WTC11 (cell line): ENCODE measurements around the gene TRAF3IP1. TPM values are rescaled to one million over a fixed set of nuclear protein-coding genes. Genes with fewer than 3 reads are reported as not detected.

Source experiments
- CREB1 ChIP-seq: sonication (generic); formaldehyde crosslinking; IDR thresholded peaks from 2 replicates; pipeline ENCODE4 v1.8.0; 2023; ENCODE audit warnings: mild to moderate bottlenecking, missing genetic modification reagents
- NFYB ChIP-seq: sonication (generic); formaldehyde crosslinking; conservative IDR thresholded peaks from 2 replicates; pipeline ENCODE4 v1.8.0; 2022; ENCODE audit warnings: low read depth, missing genetic modification reagents
- NR2C2 ChIP-seq: sonication (generic); formaldehyde crosslinking; IDR thresholded peaks from 2 replicates; pipeline ENCODE4 v1.8.0; 2022; ENCODE audit warnings: mild to moderate bottlenecking, missing genetic modification reagents
- OVOL2 ChIP-seq: fragments of 250-450 bp; sonication (Bioruptor Pico); IDR thresholded peaks from 2 replicates; pipeline ENCODE4 v1.9.0; 2021; ENCODE audit warnings: mild to moderate bottlenecking, borderline replicate concordance
- TP53 ChIP-seq: sonication (generic); formaldehyde crosslinking; IDR thresholded peaks from 2 replicates; pipeline ENCODE4 v1.8.1; 2023; ENCODE audit warnings: mild to moderate bottlenecking, missing genetic modification reagents
- ZBTB21 ChIP-seq: sonication (generic); formaldehyde crosslinking; IDR thresholded peaks from 2 replicates; pipeline ENCODE4 v1.8.1; 2023; ENCODE audit warnings: mild to moderate bottlenecking, missing genetic modification reagents, borderline replicate concordance
- ZNF138 ChIP-seq: sonication (generic); formaldehyde crosslinking; conservative IDR thresholded peaks from 2 replicates; pipeline ENCODE4 v1.8.1; 2022; ENCODE audit warnings: mild to moderate bottlenecking, moderate library complexity, missing genetic modification reagents
- total RNA-seq: library from RNA; stranded (reverse); gene quantifications from 3 replicates; pipeline ENCODE4 v1.2.3, GENCODE V29; 2021
- TF ChIP-seq, protein P1 (sequence below): fragments of 250-450 bp; sonication (Bioruptor Pico); conservative IDR thresholded peaks from 2 replicates; pipeline ENCODE4 v1.9.0; 2021; ENCODE audit warnings: mild to moderate bottlenecking
- TF ChIP-seq, protein P2 (sequence below): sonication (generic); formaldehyde crosslinking; IDR thresholded peaks from 2 replicates; pipeline ENCODE4 v1.8.1; 2022; ENCODE audit warnings: mild to moderate bottlenecking, moderate library complexity, missing genetic modification reagents
- TF ChIP-seq, protein P3 (sequence below): sonication (generic); formaldehyde crosslinking; IDR thresholded peaks from 2 replicates; pipeline ENCODE4 v1.8.1; 2022; ENCODE audit warnings: low read depth, mild to moderate bottlenecking, moderate library complexity, missing genetic modification reagents, borderline replicate concordance
- TF ChIP-seq, protein P4 (sequence below): sonication (generic); formaldehyde crosslinking; IDR thresholded peaks from 2 replicates; pipeline ENCODE4 v1.8.0; 2022; ENCODE audit warnings: mild to moderate bottlenecking, missing genetic modification reagents
- TF ChIP-seq, protein P5 (sequence below): fragments of 250-450 bp; sonication (Bioruptor Pico); IDR thresholded peaks from 2 replicates; pipeline ENCODE4 v1.9.0; 2021; ENCODE audit warnings: mild to moderate bottlenecking
- TF ChIP-seq, protein P6 (sequence below): sonication (generic); formaldehyde crosslinking; IDR thresholded peaks from 2 replicates; pipeline ENCODE4 v1.8.0; 2023; ENCODE audit warnings: mild to moderate bottlenecking, missing genetic modification reagents
- TF ChIP-seq, protein P7 (sequence below): sonication (generic); formaldehyde crosslinking; IDR thresholded peaks from 2 replicates; pipeline ENCODE4 v1.8.0; 2022; ENCODE audit warnings: mild to moderate bottlenecking, missing genetic modification reagents
- TF ChIP-seq, protein P8 (sequence below): sonication (generic); formaldehyde crosslinking; IDR thresholded peaks from 2 replicates; pipeline ENCODE4 v1.8.1; 2023; ENCODE audit warnings: mild to moderate bottlenecking, missing genetic modification reagents, borderline replicate concordance
- TF ChIP-seq, protein P9 (sequence below): sonication (generic); formaldehyde crosslinking; IDR thresholded peaks from 2 replicates; pipeline ENCODE4 v1.8.0; 2022; ENCODE audit warnings: mild to moderate bottlenecking, missing genetic modification reagents

Gene TRAF3IP1
- total RNA-seq, 1 experiment from 2014 or later = 18.7 TPM

DNA sequence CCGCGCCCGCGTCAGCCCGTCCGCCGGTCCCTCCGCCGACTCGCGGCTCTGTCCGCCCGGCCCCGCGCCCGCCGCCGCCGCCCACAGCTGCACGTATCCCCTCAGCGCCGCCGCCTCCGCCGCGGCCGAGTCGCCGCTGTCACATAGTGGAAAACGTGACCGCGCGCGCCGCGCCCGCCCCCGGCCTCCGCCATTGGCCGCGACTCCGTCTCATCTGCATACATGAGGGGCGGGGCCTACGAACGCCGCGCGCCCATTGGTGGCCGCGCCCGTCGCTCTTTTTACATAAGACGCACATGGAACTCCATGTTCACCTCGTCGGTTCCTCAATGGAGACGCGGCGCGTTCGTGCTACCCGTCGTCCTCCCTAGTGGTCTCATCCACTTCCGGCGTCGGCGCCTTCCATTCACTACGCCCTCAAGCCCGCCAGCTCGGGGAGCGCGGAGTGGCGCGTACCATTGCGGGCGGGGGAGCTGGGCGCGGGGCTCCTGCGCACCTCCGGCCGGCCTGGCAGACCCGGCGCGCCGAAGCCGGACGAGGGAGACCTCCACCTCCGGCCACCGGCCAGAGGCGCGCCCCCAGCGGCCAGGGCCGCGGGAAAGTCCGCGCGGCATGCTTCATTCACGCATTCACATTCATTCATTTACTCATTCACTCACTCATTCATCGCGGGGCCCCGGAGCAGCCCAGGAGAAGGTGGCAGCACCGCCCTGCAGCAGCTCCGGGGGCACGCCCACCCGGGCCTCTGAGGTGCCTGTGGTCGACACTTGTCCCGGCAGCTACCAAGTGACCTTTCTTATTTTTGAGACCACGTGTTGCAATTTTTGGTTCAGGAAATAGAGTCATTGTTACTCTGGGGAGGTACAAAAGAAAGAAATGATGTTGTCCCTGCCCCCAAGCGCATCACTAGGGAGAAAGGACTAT lies 31.4 kb upstream of the TRAF3IP1 start (continued):
- TF ChIP-seq, protein P1, sequence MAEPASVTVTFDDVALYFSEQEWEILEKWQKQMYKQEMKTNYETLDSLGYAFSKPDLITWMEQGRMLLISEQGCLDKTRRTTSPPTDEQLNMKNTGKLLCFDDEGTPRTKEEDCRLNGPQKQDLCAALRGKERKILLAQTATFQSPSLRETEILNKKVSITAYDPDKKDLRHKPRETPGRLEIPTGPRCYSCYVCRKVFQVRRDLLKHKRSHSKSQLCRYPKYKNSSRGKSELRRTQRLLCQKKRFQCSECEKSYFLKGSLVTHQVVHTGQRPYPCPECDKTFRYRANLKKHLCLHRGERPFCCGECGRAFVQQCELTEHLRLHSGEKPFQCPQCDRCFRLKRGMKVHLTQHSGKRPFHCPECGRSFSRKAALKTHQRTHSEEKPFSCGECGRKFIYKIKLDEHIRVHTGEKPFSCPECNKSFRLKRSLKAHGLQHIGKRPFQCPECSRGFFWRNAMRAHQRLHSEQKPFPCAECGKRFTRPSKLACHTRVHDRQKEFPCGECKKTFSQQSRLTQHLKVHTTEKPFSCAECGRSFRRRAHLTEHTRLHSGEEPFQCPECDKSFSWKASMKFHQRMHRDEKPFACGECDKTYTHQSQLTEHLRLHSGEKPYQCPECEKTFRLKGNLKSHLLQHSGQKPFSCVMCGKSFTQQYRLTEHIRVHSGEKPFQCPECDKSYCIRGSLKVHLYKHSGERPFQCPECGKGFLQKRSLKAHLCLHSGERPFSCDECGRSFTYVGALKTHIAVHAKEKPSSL (CRISPR knock-in tag) = no peak
- TF ChIP-seq, protein P2, sequence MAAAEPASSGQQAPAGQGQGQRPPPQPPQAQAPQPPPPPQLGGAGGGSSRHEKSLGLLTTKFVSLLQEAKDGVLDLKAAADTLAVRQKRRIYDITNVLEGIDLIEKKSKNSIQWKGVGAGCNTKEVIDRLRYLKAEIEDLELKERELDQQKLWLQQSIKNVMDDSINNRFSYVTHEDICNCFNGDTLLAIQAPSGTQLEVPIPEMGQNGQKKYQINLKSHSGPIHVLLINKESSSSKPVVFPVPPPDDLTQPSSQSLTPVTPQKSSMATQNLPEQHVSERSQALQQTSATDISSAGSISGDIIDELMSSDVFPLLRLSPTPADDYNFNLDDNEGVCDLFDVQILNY (CRISPR knock-in tag) = peak; percentile 90
- TF ChIP-seq NFYB (CRISPR knock-in tag) = peak; percentile 95
- TF ChIP-seq, protein P3, sequence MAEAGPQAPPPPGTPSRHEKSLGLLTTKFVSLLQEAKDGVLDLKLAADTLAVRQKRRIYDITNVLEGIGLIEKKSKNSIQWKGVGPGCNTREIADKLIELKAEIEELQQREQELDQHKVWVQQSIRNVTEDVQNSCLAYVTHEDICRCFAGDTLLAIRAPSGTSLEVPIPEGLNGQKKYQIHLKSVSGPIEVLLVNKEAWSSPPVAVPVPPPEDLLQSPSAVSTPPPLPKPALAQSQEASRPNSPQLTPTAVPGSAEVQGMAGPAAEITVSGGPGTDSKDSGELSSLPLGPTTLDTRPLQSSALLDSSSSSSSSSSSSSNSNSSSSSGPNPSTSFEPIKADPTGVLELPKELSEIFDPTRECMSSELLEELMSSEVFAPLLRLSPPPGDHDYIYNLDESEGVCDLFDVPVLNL = no peak
- 0 out of 2 replicates have a peak, but pooled peaks have one; percentile 2 for TF ChIP-seq TP53 (CRISPR knock-in tag)
- TF ChIP-seq, protein P4, sequence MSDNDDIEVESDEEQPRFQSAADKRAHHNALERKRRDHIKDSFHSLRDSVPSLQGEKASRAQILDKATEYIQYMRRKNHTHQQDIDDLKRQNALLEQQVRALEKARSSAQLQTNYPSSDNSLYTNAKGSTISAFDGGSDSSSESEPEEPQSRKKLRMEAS = peak; percentile 95
- TF ChIP-seq, protein P5, sequence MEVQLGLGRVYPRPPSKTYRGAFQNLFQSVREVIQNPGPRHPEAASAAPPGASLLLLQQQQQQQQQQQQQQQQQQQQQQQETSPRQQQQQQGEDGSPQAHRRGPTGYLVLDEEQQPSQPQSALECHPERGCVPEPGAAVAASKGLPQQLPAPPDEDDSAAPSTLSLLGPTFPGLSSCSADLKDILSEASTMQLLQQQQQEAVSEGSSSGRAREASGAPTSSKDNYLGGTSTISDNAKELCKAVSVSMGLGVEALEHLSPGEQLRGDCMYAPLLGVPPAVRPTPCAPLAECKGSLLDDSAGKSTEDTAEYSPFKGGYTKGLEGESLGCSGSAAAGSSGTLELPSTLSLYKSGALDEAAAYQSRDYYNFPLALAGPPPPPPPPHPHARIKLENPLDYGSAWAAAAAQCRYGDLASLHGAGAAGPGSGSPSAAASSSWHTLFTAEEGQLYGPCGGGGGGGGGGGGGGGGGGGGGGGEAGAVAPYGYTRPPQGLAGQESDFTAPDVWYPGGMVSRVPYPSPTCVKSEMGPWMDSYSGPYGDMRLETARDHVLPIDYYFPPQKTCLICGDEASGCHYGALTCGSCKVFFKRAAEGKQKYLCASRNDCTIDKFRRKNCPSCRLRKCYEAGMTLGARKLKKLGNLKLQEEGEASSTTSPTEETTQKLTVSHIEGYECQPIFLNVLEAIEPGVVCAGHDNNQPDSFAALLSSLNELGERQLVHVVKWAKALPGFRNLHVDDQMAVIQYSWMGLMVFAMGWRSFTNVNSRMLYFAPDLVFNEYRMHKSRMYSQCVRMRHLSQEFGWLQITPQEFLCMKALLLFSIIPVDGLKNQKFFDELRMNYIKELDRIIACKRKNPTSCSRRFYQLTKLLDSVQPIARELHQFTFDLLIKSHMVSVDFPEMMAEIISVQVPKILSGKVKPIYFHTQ (CRISPR knock-in tag) = no peak
- TF ChIP-seq, protein P6, sequence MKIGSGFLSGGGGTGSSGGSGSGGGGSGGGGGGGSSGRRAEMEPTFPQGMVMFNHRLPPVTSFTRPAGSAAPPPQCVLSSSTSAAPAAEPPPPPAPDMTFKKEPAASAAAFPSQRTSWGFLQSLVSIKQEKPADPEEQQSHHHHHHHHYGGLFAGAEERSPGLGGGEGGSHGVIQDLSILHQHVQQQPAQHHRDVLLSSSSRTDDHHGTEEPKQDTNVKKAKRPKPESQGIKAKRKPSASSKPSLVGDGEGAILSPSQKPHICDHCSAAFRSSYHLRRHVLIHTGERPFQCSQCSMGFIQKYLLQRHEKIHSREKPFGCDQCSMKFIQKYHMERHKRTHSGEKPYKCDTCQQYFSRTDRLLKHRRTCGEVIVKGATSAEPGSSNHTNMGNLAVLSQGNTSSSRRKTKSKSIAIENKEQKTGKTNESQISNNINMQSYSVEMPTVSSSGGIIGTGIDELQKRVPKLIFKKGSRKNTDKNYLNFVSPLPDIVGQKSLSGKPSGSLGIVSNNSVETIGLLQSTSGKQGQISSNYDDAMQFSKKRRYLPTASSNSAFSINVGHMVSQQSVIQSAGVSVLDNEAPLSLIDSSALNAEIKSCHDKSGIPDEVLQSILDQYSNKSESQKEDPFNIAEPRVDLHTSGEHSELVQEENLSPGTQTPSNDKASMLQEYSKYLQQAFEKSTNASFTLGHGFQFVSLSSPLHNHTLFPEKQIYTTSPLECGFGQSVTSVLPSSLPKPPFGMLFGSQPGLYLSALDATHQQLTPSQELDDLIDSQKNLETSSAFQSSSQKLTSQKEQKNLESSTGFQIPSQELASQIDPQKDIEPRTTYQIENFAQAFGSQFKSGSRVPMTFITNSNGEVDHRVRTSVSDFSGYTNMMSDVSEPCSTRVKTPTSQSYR (CRISPR knock-in tag) = no peak
- TF ChIP-seq, protein P7, sequence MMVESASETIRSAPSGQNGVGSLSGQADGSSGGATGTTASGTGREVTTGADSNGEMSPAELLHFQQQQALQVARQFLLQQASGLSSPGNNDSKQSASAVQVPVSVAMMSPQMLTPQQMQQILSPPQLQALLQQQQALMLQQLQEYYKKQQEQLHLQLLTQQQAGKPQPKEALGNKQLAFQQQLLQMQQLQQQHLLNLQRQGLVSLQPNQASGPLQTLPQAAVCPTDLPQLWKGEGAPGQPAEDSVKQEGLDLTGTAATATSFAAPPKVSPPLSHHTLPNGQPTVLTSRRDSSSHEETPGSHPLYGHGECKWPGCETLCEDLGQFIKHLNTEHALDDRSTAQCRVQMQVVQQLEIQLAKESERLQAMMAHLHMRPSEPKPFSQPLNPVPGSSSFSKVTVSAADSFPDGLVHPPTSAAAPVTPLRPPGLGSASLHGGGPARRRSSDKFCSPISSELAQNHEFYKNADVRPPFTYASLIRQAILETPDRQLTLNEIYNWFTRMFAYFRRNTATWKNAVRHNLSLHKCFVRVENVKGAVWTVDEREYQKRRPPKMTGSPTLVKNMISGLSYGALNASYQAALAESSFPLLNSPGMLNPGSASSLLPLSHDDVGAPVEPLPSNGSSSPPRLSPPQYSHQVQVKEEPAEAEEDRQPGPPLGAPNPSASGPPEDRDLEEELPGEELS (CRISPR knock-in tag) = no peak; the same call in 1 of the 2 replicates
- TF ChIP-seq OVOL2 (CRISPR knock-in tag) = no peak
- no peak for TF ChIP-seq ZNF138 (CRISPR knock-in tag)
- TF ChIP-seq, protein P8, sequence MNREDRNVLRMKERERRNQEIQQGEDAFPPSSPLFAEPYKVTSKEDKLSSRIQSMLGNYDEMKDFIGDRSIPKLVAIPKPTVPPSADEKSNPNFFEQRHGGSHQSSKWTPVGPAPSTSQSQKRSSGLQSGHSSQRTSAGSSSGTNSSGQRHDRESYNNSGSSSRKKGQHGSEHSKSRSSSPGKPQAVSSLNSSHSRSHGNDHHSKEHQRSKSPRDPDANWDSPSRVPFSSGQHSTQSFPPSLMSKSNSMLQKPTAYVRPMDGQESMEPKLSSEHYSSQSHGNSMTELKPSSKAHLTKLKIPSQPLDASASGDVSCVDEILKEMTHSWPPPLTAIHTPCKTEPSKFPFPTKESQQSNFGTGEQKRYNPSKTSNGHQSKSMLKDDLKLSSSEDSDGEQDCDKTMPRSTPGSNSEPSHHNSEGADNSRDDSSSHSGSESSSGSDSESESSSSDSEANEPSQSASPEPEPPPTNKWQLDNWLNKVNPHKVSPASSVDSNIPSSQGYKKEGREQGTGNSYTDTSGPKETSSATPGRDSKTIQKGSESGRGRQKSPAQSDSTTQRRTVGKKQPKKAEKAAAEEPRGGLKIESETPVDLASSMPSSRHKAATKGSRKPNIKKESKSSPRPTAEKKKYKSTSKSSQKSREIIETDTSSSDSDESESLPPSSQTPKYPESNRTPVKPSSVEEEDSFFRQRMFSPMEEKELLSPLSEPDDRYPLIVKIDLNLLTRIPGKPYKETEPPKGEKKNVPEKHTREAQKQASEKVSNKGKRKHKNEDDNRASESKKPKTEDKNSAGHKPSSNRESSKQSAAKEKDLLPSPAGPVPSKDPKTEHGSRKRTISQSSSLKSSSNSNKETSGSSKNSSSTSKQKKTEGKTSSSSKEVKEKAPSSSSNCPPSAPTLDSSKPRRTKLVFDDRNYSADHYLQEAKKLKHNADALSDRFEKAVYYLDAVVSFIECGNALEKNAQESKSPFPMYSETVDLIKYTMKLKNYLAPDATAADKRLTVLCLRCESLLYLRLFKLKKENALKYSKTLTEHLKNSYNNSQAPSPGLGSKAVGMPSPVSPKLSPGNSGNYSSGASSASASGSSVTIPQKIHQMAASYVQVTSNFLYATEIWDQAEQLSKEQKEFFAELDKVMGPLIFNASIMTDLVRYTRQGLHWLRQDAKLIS = no peak
- TF ChIP-seq, protein P9, sequence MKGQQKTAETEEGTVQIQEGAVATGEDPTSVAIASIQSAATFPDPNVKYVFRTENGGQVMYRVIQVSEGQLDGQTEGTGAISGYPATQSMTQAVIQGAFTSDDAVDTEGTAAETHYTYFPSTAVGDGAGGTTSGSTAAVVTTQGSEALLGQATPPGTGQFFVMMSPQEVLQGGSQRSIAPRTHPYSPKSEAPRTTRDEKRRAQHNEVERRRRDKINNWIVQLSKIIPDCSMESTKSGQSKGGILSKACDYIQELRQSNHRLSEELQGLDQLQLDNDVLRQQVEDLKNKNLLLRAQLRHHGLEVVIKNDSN (CRISPR knock-in tag) = no peak
- TF ChIP-seq ZBTB21 = no peak
- no peak for TF ChIP-seq CREB1 (CRISPR knock-in tag)
- no peak for TF ChIP-seq NR2C2 (CRISPR knock-in tag)
